Chondrocyte (in vitro differentiated cells): ENCODE data around the gene DIP2C. TPM values are rescaled to one million over a fixed set of nuclear protein-coding genes. Genes with fewer than 3 reads are reported as not detected.

Source experiments
- DNase-seq: peaks from one replicate; pipeline ENCODE4 v3.0.0; 2021; ENCODE audit warnings: mixed read lengths, low spot score
- H3K27ac Mint-ChIP-seq: one replicate; pipeline ENCODE4 v1.8.0; 2021; ENCODE audit warnings: mild to moderate bottlenecking, moderate library complexity, mixed read lengths; ENCODE audit not compliant: unreplicated experiment
- H3K27me3 Mint-ChIP-seq: 2 replicates; pipeline ENCODE4 v1.8.0; 2021; ENCODE audit warnings: low read depth, mixed read lengths
- H3K36me3 Mint-ChIP-seq: 2 replicates; pipeline ENCODE4 v1.8.0; 2021; ENCODE audit warnings: low read depth, mixed read lengths
- H3K4me1 Mint-ChIP-seq: 2 replicates; pipeline ENCODE4 v1.8.0; 2021; ENCODE audit warnings: low read depth, mild to moderate bottlenecking, mixed read lengths
- H3K4me3 Mint-ChIP-seq: one replicate; pipeline ENCODE4 v1.8.0; 2021; ENCODE audit warnings: mild to moderate bottlenecking, moderate library complexity, mixed read lengths; ENCODE audit not compliant: unreplicated experiment
- H3K9me3 Mint-ChIP-seq: 2 replicates; pipeline ENCODE4 v1.8.0; 2021; ENCODE audit warnings: low read depth, mixed read lengths
- CTCF ChIP-seq: fragments of 200-600 bp; sonication (generic); IDR thresholded peaks from 2 replicates; pipeline ENCODE4 v1.5.0; 2021; ENCODE audit warnings: antibody characterized with exemption, mild to moderate bottlenecking, moderate library complexity
- total RNA-seq: library from RNA; stranded (reverse); gene quantifications from 3 replicates; pipeline ENCODE4 v1.2.1, GENCODE V29; 2021

DIP2C gene
- total RNA-seq, 1 donor from 2014 or later = 47.9 TPM

- H3K27ac Mint-ChIP-seq = peak overlapping the region; percentile 32
- H3K4me1 Mint-ChIP-seq = peaks cover 5% of the 10 kb centered on the region
- no peaks in the 10 kb centered on the region for H3K9me3 Mint-ChIP-seq
- DNase-seq = no peak
- no peaks in the 10 kb centered on the region for H3K27me3 Mint-ChIP-seq
- no peak overlapping the region for H3K4me3 Mint-ChIP-seq
- no peak for TF ChIP-seq CTCF
- peaks cover 12% of the 10 kb centered on the region for H3K36me3 Mint-ChIP-seq
Measured at GRCh38 chr10:241451-241850, 448.0 kb downstream of the DIP2C start.

GRCh38 chr10:239109-239508 lies 450.4 kb downstream of the DIP2C start:
- peak; percentile 37 for TF ChIP-seq CTCF
- no peak for DNase-seq
- Mint-ChIP-seq H3K9me3 (no peaks in the 10 kb centered on the region), H3K4me1 (peaks cover 17% of the 10 kb centered on the region), H3K36me3 (peaks cover 11% of the 10 kb centered on the region), H3K27ac (peak overlapping the region; percentile 33), H3K4me3 (no peak overlapping the region), H3K27me3 (no peaks in the 10 kb centered on the region)

- H3K27me3 Mint-ChIP-seq = no peaks in the 10 kb centered on the region
- no peak overlapping the region for H3K4me3 Mint-ChIP-seq
- H3K4me1 Mint-ChIP-seq = peaks cover 15% of the 10 kb centered on the region
- no peak overlapping the region for H3K27ac Mint-ChIP-seq
- DNase-seq = no peak
- H3K36me3 Mint-ChIP-seq = peaks cover 9% of the 10 kb centered on the region
- H3K9me3 Mint-ChIP-seq = no peaks in the 10 kb centered on the region
- no peak for TF ChIP-seq CTCF
Measured at GRCh38 chr10:235915-236314, 453.6 kb downstream of the DIP2C start.

GRCh38 chr10:234708-235406 lies 454.6 kb downstream of the DIP2C start:
- Mint-ChIP-seq H3K27me3 (no peaks in the 10 kb centered on the region), H3K36me3 (peaks cover 9% of the 10 kb centered on the region), H3K4me3 (no peak overlapping the region), H3K9me3 (no peaks in the 10 kb centered on the region), H3K27ac (peak overlapping the region; percentile 32), H3K4me1 (peaks cover 15% of the 10 kb centered on the region)
- DNase-seq = no peak
- no peak for TF ChIP-seq CTCF

- no peak overlapping the region for H3K4me3 Mint-ChIP-seq
- H3K27me3 Mint-ChIP-seq = no peaks in the 10 kb centered on the region
- DNase-seq = no peak
- H3K9me3 Mint-ChIP-seq = no peaks in the 10 kb centered on the region
- no peak for TF ChIP-seq CTCF
- peaks cover 15% of the 10 kb centered on the region for H3K4me1 Mint-ChIP-seq
- H3K36me3 Mint-ChIP-seq = peaks cover 5% of the 10 kb centered on the region
- H3K27ac Mint-ChIP-seq = no peak overlapping the region
Measured at GRCh38 chr10:232878-233277, 456.6 kb downstream of the DIP2C start.
